ENCODE results near the gene TMEM63B.

DNA sequence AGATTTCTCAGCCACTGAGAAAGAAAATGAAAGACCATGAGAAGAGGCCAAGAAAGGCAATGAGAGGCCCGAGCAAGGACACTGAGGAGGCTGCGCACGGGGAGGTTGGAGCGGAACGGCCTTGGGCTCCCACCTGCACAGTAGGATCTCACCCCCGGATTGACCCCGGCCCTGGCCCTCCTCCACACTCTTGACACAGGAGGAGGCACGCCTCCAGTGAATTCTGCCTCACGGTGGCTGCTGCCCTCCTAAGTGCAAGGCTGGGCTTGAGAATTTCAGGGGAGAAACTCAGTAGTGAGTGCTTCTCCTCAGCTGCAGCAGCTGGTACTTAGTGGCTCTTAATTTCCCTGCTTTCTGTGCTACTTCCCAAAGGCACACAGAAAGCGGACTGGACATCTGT, 18.1 kb upstream of the TMEM63B start:
- no peak for TF ChIP-seq CTCF (conservative IDR thresholded peaks at IDR 0.05)
- no peak for TF ChIP-seq ZFX (IDR thresholded peaks at IDR 0.05)
